ENCODE data around the gene SPRR5.

Gene SPRR5

DNA sequence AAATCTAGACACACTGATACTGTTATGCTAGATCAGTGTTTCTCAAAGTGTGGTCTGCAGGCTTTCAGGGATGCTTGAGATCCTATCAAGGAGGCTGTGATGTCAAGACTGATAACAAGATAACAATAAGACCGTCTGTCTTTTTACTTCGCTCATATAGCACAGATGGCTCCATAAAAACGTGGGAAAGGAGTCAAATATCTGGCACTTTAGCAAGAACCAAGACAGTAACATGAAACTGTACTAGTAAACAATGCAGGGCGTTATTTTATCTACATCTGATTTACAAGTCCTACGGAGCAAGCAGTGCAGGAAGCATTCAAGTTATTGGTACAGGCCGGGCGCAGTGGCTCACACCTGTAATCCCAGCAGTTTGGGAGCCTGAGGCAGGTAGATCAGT is 50.9 kb downstream of the SPRR5 start:
- Mint-ChIP-seq H3K36me3 (ENCODE audit: insufficient read depth) (no peaks in the 10 kb centered on the region), H3K27me3 (peaks cover 57% of the 10 kb centered on the region), H3K4me1 (no peaks in the 10 kb centered on the region), H3K4me3 (no peak overlapping the region), H3K9me3 (no peaks in the 10 kb centered on the region), H3K27ac (ENCODE audit: low read depth) (no peak overlapping the region)
- ATAC-seq (replicated peaks; ENCODE audit: extremely low read depth, poor library complexity, severe bottlenecking) (no peak), DNase-seq (ENCODE audit: low spot score in 2 of 2) (no peak)

DNA sequence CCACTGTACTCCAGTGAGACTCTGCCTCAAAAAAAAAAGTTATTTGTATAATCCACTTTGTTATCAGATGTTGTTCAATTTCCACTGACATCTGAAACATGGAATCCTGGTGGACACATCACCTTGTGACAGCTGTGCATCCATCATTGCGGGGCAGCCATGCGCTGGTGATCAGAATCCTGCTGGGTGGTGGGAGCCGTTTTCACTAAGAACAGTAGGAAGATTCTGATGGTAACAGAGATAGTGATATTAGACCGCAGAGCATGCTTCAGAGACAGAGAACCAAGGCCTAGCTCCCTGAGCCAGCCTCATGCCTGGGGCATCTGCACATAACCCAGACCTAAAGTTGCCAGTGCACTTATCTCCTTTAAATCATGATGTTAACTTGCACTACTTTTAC is 51.5 kb downstream of the SPRR5 start:
- no peaks in the 10 kb centered on the region for H3K36me3 Mint-ChIP-seq (ENCODE audit: insufficient read depth)
- H3K4me1 Mint-ChIP-seq: no peaks in the 10 kb centered on the region
- H3K9me3 Mint-ChIP-seq: no peaks in the 10 kb centered on the region
- no peak overlapping the region for H3K27ac Mint-ChIP-seq (ENCODE audit: low read depth)
- H3K4me3 Mint-ChIP-seq: no peak overlapping the region
- DNase-seq (ENCODE audit: low spot score in 2 of 2) (no peak), ATAC-seq (replicated peaks; ENCODE audit: extremely low read depth, poor library complexity, severe bottlenecking) (no peak)
- peaks cover 51% of the 10 kb centered on the region for H3K27me3 Mint-ChIP-seq

Measured in central memory CD8-positive, alpha-beta T cell (primary cell).